Upper lobe of left lung (tissue), 4 donors: ENCODE measurements around the gene SPX.

Experiments
- CTCF ChIP-seq, 6 experiments: fragments of 450-650 bp in 4 of 6; fragments of 200-600 bp in 2 of 6; sonication (generic) in 2 of 6; IDR thresholded peaks; one replicate each; pipeline ENCODE4 v1.5.1; 2016 to 2019; ENCODE audit warnings: antibody characterized with exemption in 6 of 6
- EP300 ChIP-seq, 4 donors: sonication (generic); formaldehyde crosslinking; IDR thresholded peaks; one replicate each; pipeline ENCODE4 v1.5.1; 2017; ENCODE audit warnings: antibody characterized with exemption in 4 of 4, control low read depth in 2 of 4
- POLR2A ChIP-seq, 4 donors: fragments of 450-650 bp; IDR thresholded peaks; one replicate each; pipeline ENCODE4 v1.5.1; 2016 to 2017; ENCODE audit warnings: antibody characterized with exemption in 4 of 4, mild to moderate bottlenecking in 2 of 4
- POLR2AphosphoS5 ChIP-seq, 2 donors: sonication (generic); formaldehyde crosslinking; IDR thresholded peaks; one replicate each; pipeline ENCODE4 v1.5.1; 2017; ENCODE audit warnings: antibody characterized with exemption in 2 of 2

GRCh38 chr12:21529456-21529855 is 3.4 kb downstream of the SPX start:
- TF ChIP-seq POLR2A (IDR thresholded peaks at IDR 0.05) (no peak), CTCF (IDR thresholded peaks at IDR 0.05) (no peak), EP300 (IDR thresholded peaks at IDR 0.05) (no peak), POLR2AphosphoS5 (IDR thresholded peaks at IDR 0.05) (no peak)
